Measurements from ENCODE around the gene HMGCS1. TPM values are rescaled to one million over a fixed set of nuclear protein-coding genes. Genes with fewer than 3 reads are reported as not detected.

Gene HMGCS1
- total RNA-seq, 4 donors from 2014 or later: 3.8 to 113 (median 25.4) TPM

DNA sequence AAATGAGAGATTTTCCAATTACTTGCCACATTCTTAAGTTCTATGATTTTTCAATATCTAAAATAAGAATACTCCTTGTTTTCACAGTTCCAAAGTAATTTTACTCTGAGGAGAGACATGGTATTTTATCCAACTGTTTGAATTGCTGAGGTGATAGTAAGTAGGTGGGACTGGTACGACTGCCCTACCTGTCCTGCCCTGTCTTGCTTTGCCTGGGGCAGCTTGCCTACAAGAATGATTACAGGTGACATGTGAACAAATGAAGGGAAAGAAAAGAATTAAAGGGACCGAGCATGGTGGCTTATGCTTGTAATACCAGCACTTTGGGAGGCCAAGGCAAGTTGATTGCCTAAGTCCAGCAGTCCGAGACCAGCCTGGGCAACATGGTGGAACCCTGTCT, 41.6 kb upstream of the HMGCS1 start:
- no peak for TF ChIP-seq POLR2A (IDR thresholded peaks at IDR 0.05)
- TF ChIP-seq, protein P1, sequence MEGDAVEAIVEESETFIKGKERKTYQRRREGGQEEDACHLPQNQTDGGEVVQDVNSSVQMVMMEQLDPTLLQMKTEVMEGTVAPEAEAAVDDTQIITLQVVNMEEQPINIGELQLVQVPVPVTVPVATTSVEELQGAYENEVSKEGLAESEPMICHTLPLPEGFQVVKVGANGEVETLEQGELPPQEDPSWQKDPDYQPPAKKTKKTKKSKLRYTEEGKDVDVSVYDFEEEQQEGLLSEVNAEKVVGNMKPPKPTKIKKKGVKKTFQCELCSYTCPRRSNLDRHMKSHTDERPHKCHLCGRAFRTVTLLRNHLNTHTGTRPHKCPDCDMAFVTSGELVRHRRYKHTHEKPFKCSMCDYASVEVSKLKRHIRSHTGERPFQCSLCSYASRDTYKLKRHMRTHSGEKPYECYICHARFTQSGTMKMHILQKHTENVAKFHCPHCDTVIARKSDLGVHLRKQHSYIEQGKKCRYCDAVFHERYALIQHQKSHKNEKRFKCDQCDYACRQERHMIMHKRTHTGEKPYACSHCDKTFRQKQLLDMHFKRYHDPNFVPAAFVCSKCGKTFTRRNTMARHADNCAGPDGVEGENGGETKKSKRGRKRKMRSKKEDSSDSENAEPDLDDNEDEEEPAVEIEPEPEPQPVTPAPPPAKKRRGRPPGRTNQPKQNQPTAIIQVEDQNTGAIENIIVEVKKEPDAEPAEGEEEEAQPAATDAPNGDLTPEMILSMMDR (IDR thresholded peaks at IDR 0.05): no peak
- Histone ChIP-seq H3K9me3 (no peaks in the 10 kb centered on the region), H3K4me1 (no peaks in the 10 kb centered on the region), H3K4me3 (no peak overlapping the region), H3K27ac (no peak overlapping the region), H3K27me3 (no peaks in the 10 kb centered on the region), H3K36me3 (no peaks in the 10 kb centered on the region)
- no peak for DNase-seq
- intact Hi-C loops (cut with DNase I; ENCODE audit: low total_unique reads): no loop called here

DNA sequence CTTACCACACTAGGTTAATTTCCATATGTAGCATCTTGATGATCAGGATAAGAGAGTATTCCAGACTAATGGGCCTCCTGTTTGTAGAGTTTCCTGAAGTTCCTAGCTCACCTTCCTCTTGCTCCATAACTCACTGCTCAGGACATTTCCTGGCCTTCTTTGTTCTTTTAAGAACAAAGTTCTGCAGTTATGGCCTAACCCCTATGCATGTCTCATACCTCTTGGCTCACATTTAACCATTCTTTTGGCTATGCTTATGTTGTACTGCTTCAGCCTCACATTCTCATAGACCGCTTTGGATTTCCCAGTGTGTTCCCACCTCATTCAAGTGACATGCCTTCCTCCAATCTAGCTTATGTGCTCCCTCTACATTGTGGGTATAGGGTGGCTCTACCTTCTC, 40.5 kb upstream of the HMGCS1 start:
- Histone ChIP-seq H3K4me1 (no peaks in the 10 kb centered on the region), H3K27me3 (no peaks in the 10 kb centered on the region), H3K9me3 (no peaks in the 10 kb centered on the region), H3K36me3 (no peaks in the 10 kb centered on the region), H3K27ac (no peak overlapping the region), H3K4me3 (no peak overlapping the region)
- no peak for DNase-seq
- intact Hi-C loops (cut with DNase I; ENCODE audit: low total_unique reads): no loop called here
- TF ChIP-seq, protein P1 (IDR thresholded peaks at IDR 0.05): no peak
- TF ChIP-seq POLR2A (IDR thresholded peaks at IDR 0.05): no peak

DNA sequence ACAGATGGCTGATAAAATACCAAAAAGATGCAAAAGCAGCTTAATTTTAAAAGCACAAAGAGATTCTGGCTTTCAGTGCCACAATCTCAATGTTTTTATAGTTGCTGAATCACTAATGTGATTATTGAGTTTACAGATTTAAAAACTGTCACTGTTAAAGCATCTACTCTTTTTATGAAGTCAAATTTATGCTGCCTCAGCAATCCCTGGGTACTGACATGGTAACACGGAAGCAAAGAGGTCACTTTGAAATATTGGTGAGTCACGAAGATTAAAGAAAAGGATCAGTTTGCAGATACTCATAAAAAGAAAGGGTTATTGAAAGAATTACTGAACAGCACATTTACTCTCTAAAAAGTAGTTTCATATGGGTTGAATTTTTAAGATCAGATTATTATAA, 39.7 kb upstream of the HMGCS1 start:
- H3K27me3 ChIP-seq: no peaks in the 10 kb centered on the region
- H3K4me1 ChIP-seq: no peaks in the 10 kb centered on the region
- H3K9me3 ChIP-seq: no peaks in the 10 kb centered on the region
- no peak overlapping the region for H3K4me3 ChIP-seq
- H3K27ac ChIP-seq: no peak overlapping the region
- intact Hi-C loops (cut with DNase I; ENCODE audit: low total_unique reads): no loop called here
- H3K36me3 ChIP-seq: no peaks in the 10 kb centered on the region
- no peak for DNase-seq
- TF ChIP-seq POLR2A (IDR thresholded peaks at IDR 0.05): no peak
- TF ChIP-seq, protein P1 (IDR thresholded peaks at IDR 0.05): no peak

DNA sequence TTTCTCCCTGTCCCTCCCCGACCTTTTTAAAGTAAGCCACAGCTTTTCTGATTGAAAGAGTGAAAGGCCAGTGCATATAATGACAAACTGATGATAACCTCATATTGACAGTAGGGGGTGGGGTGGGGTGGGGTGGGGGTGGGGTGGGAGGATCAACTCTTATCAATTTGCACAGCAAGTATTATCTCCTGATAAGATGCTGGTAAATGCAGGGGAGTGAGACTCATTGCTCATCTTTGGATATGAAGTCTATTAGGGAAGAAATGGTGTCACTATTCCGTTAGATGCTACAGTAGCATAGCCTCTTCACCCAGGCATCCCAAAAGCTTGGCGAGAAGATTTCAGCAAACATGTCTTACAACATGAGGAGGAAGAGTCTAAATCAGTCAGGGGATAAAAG, 38.9 kb upstream of the HMGCS1 start:
- H3K27me3 ChIP-seq: no peaks in the 10 kb centered on the region
- intact Hi-C loops (cut with DNase I; ENCODE audit: low total_unique reads): no loop called here
- DNase-seq: no peak
- TF ChIP-seq, protein P1 (IDR thresholded peaks at IDR 0.05): no peak
- TF ChIP-seq POLR2A (IDR thresholded peaks at IDR 0.05): no peak
- no peaks in the 10 kb centered on the region for H3K36me3 ChIP-seq
- H3K4me3 ChIP-seq: no peak overlapping the region
- no peaks in the 10 kb centered on the region for H3K4me1 ChIP-seq
- no peaks in the 10 kb centered on the region for H3K9me3 ChIP-seq
- no peak overlapping the region for H3K27ac ChIP-seq

DNA sequence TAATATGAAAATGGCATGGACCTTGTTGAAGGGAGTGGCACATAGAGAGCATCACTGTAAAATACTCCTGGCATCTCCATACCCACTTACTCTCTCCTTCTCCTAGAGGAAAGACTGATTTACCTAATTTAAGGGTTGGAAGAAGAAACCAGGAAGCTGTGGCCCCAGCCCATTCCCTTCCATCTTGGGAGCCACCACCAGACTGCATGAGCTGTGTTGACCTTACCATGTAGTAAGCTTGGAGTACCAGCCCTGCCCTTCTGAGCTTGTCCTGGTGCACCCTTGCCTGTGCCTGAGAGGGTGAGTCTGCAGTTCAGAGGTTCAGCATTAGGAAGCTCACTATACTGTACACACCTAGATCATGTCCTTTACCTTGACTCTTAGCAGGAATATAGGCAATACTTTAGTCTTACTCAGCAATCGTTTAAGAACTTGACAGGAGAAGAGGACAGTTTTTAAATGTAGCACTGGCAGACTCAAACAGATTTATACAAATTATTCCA, 35.7 kb upstream of the HMGCS1 start:
- H3K4me1 ChIP-seq: no peaks in the 10 kb centered on the region
- no peak for DNase-seq
- no peak overlapping the region for H3K27ac ChIP-seq
- no peaks in the 10 kb centered on the region for H3K36me3 ChIP-seq
- no peaks in the 10 kb centered on the region for H3K27me3 ChIP-seq
- intact Hi-C loops (cut with DNase I; ENCODE audit: low total_unique reads): no loop called here
- H3K4me3 ChIP-seq: no peak overlapping the region
- no peaks in the 10 kb centered on the region for H3K9me3 ChIP-seq
- TF ChIP-seq POLR2A (IDR thresholded peaks at IDR 0.05): no peak
- TF ChIP-seq, protein P1 (IDR thresholded peaks at IDR 0.05): no peak

All from uterus (tissue), 4 donors.